ENCODE data around the gene MSMO1. TPM values are rescaled to one million over a fixed set of nuclear protein-coding genes. Genes with fewer than 3 reads are reported as not detected.

The MSMO1 gene
- polyA plus RNA-seq, 1 donor (not counting 4 experiments of a cell fraction or from before 2014, with no cell fraction given): 541 TPM

- H3K27ac ChIP-seq (ENCODE audit: control insufficient read depth, insufficient read depth, low read length): no peak overlapping the region
Measured at GRCh38 chr4:165384186-165384585, 56.7 kb downstream of the MSMO1 start.

GRCh38 chr4:165384598-165384997 lies 57.1 kb downstream of the MSMO1 start:
- H4K20me1 ChIP-seq (ENCODE audit: control insufficient read depth, extremely low read depth, insufficient read depth, low read length): no peaks in the 10 kb centered on the region
- TF ChIP-seq EZH2 (IDR thresholded peaks at IDR 0.05; ENCODE audit: low read length) (no peak), CTCF (optimal IDR thresholded peaks at IDR 0.05 in 1 of 3, IDR thresholded peaks at IDR 0.05 in 1 of 3, conservative IDR thresholded peaks at IDR 0.05 in 1 of 3; ENCODE audit: extremely low read depth in 1 of 3, insufficient read depth in 2 of 3, low read length in 3 of 3) (no peak)
- no peaks in the 10 kb centered on the region for H3K9me3 ChIP-seq (ENCODE audit: control insufficient read depth, low read depth, low read length)
- DNase-seq (ENCODE audit: low read depth, low spot score): no peak
- H2AFZ ChIP-seq (ENCODE audit: control insufficient read depth, low read length): no peak overlapping the region
- no peak overlapping the region for H3K9ac ChIP-seq (ENCODE audit: control insufficient read depth, extremely low read depth, insufficient read depth, low read length)
- H3K27me3 ChIP-seq (ENCODE audit: control insufficient read depth, extremely low read depth, insufficient read depth, low read length): peaks cover 3% of the 10 kb centered on the region
- H3K36me3 ChIP-seq (ENCODE audit: control insufficient read depth in 2 of 2, extremely low read depth in 1 of 2, insufficient read depth in 2 of 2, low read length in 2 of 2): no peaks in the 10 kb centered on the region
- peaks cover 10% of the 10 kb centered on the region for H3K4me1 ChIP-seq (ENCODE audit: control insufficient read depth, extremely low read depth, insufficient read depth, low read length)
- no peak overlapping the region for H3K4me3 ChIP-seq (ENCODE audit: control insufficient read depth in 2 of 3, extremely low read depth in 1 of 3, insufficient read depth in 2 of 3, low read depth in 1 of 3, low read length in 3 of 3)
- H3K9me1 ChIP-seq (ENCODE audit: control insufficient read depth, extremely low read depth, insufficient read depth, low read length): no peaks in the 10 kb centered on the region
- no peaks in the 10 kb centered on the region for H3K79me2 ChIP-seq (ENCODE audit: control insufficient read depth, insufficient read depth, low read length)
- no peak overlapping the region for H3K4me2 ChIP-seq (ENCODE audit: control insufficient read depth, extremely low read depth, insufficient read depth, low read depth, low read length)
- H3K27ac ChIP-seq (ENCODE audit: control insufficient read depth, insufficient read depth, low read length): no peak overlapping the region
- dilution Hi-C loops (cut with MboI; ENCODE audit: extremely low pct_ligation_motif_present, low sequenced_read_pairs): no loop called here
- FAIRE-seq: no peak

More at GRCh38 chr4:165384186-165384585, 56.7 kb downstream of the MSMO1 start:
- FAIRE-seq: no peak
- Histone ChIP-seq H3K9ac (ENCODE audit: control insufficient read depth, extremely low read depth, insufficient read depth, low read length) (no peak overlapping the region), H4K20me1 (ENCODE audit: control insufficient read depth, extremely low read depth, insufficient read depth, low read length) (no peaks in the 10 kb centered on the region), H3K9me3 (ENCODE audit: control insufficient read depth, low read depth, low read length) (no peaks in the 10 kb centered on the region), H3K79me2 (ENCODE audit: control insufficient read depth, insufficient read depth, low read length) (no peaks in the 10 kb centered on the region), H3K9me1 (ENCODE audit: control insufficient read depth, extremely low read depth, insufficient read depth, low read length) (no peaks in the 10 kb centered on the region), H3K4me3 (ENCODE audit: control insufficient read depth in 2 of 3, extremely low read depth in 1 of 3, insufficient read depth in 2 of 3, low read depth in 1 of 3, low read length in 3 of 3) (no peak overlapping the region), H3K27me3 (ENCODE audit: control insufficient read depth, extremely low read depth, insufficient read depth, low read length) (peaks cover 5% of the 10 kb centered on the region), H3K36me3 (ENCODE audit: control insufficient read depth in 2 of 2, extremely low read depth in 1 of 2, insufficient read depth in 2 of 2, low read length in 2 of 2) (no peaks in the 10 kb centered on the region), H3K4me2 (ENCODE audit: control insufficient read depth, extremely low read depth, insufficient read depth, low read depth, low read length) (peak overlapping the region; percentile 57), H2AFZ (ENCODE audit: control insufficient read depth, low read length) (peak overlapping the region; percentile 7), H3K4me1 (ENCODE audit: control insufficient read depth, extremely low read depth, insufficient read depth, low read length) (peaks cover 10% of the 10 kb centered on the region)
- dilution Hi-C loops (cut with MboI; ENCODE audit: extremely low pct_ligation_motif_present, low sequenced_read_pairs): no loop called here
- TF ChIP-seq CTCF (optimal IDR thresholded peaks at IDR 0.05 in 1 of 3, IDR thresholded peaks at IDR 0.05 in 1 of 3, conservative IDR thresholded peaks at IDR 0.05 in 1 of 3; ENCODE audit: extremely low read depth in 1 of 3, insufficient read depth in 2 of 3, low read length in 3 of 3) (no peak), EZH2 (IDR thresholded peaks at IDR 0.05; ENCODE audit: low read length) (no peak)
- no peak for DNase-seq (ENCODE audit: low read depth, low spot score)
